GM12878 (cell line): ENCODE data around the gene TIAM1. TPM values are rescaled to one million over a fixed set of nuclear protein-coding genes. Genes with fewer than 3 reads are reported as not detected.

Experiments
- ATAC-seq: fragments of 200-7000 bp; cut with Tn5 transposase; 3 replicates; pipeline ENCODE4 v1.9.1; 2020; ENCODE audit warnings: mild to moderate bottlenecking, moderate library complexity
- BruUV-seq: library from RNA; stranded (reverse); fragments of 400-500 nt; replicated peaks from 2 replicates; lab custom pipeline; 2021; lab: Mats Ljungman, UMichigan
- CTCF ChIA-PET: fragments of 300-600 bp; sonication (Branson Sonifier 250); formaldehyde crosslinking; extraction: SDS; loops from one replicate; lab custom pipeline; 2021; ENCODE audit warnings: inconsistent platforms; lab: Yijun Ruan, JAX
- POLR2A ChIA-PET: fragments of 350-600 bp; formaldehyde crosslinking; extraction: SDS; loops from one replicate; lab custom pipeline; 2021; ENCODE audit warnings: inconsistent platforms; lab: Charles Lee
- RAD21 ChIA-PET: fragments of 300-600 bp; sonication (Branson Sonifier 250); formaldehyde crosslinking; loops from one replicate; lab custom pipeline; 2023; ENCODE audit warnings: antibody characterized with exemption; ENCODE audit not compliant: unreplicated experiment; lab: Charles Lee
- SMC1A ChIA-PET: fragments of 300-600 bp; sonication (Branson Sonifier 250); formaldehyde crosslinking; loops from one replicate; lab custom pipeline; 2023; ENCODE audit not compliant: unreplicated experiment, uncharacterized antibody; lab: Charles Lee
- DNase-seq: peaks from one replicate; pipeline ENCODE4 v3.0.0-alpha.2; 2011; ENCODE audit warnings: low read depth, low spot score
- FAIRE-seq: peaks from 3 replicates; lab custom pipeline; 2011; peaks lifted over from hg19 to GRCh38; lab: Jason Lieb, UNC
- H2AFZ ChIP-seq: 2 replicates; pipeline ENCODE4 v1.6.0; 2011; ENCODE audit warnings: low read depth, low read length, control low read depth; ENCODE audit not compliant: control insufficient read depth
- H3K27ac ChIP-seq: 2 replicates; pipeline ENCODE4 v1.5.1; 2011; ENCODE audit warnings: control low read depth; ENCODE audit not compliant: control insufficient read depth, insufficient read depth
- H3K27me3 ChIP-seq, 2 experiments: replicated peaks in 1 of 2; 2 replicates each; pipeline versions ENCODE4 v1.6.0 to v1.6.1; 2011; ENCODE audit warnings: low read length in 1 of 2; ENCODE audit not compliant: control insufficient read depth in 2 of 2, insufficient read depth in 2 of 2
- H3K36me3 ChIP-seq, 2 experiments: 2 replicates each; pipeline ENCODE4 v1.5.1; 2011; ENCODE audit warnings: low read length in 1 of 2; ENCODE audit not compliant: control insufficient read depth in 2 of 2, insufficient read depth in 2 of 2
- H3K4me1 ChIP-seq: 2 replicates; pipeline ENCODE4 v1.6.1; 2011; ENCODE audit warnings: mild to moderate bottlenecking, low read length, moderate library complexity, mixed read lengths; ENCODE audit not compliant: control insufficient read depth, insufficient read depth
- H3K4me2 ChIP-seq: 2 replicates; pipeline ENCODE4 v1.6.0; 2011; ENCODE audit warnings: control low read depth; ENCODE audit not compliant: control insufficient read depth, insufficient read depth
- H3K4me3 ChIP-seq: fragments of 200-600 bp; sonication (generic); 2 replicates; pipeline ENCODE4 v1.5.1; 2016
- H3K79me2 ChIP-seq: 2 replicates; pipeline ENCODE4 v1.6.0; 2011; ENCODE audit warnings: low read length; ENCODE audit not compliant: control insufficient read depth, insufficient read depth
- H3K9ac ChIP-seq: 2 replicates; pipeline ENCODE4 v1.8.0; 2011; ENCODE audit warnings: low read length, control low read depth, mixed read lengths; ENCODE audit not compliant: control insufficient read depth, insufficient read depth
- H3K9me3 ChIP-seq: replicated peaks from 3 replicates; pipeline ENCODE4 v1.5.1; 2011; ENCODE audit warnings: mild to moderate bottlenecking, low read length; ENCODE audit not compliant: control insufficient read depth, insufficient read depth
- H4K20me1 ChIP-seq: 2 replicates; pipeline ENCODE4 v1.6.0; 2011; ENCODE audit not compliant: control insufficient read depth, insufficient read depth
- IKZF2 ChIP-seq, 2 experiments: fragments of 450-650 bp; IDR thresholded peaks; 2 replicates each; pipeline ENCODE4 v1.6.1; 2017; ENCODE audit warnings: mild to moderate bottlenecking in 2 of 2, moderate library complexity in 2 of 2
- MTA2 ChIP-seq: fragments of 450-650 bp; IDR thresholded peaks from 2 replicates; pipeline ENCODE4 v1.6.1; 2016; ENCODE audit warnings: low read depth, mild to moderate bottlenecking, moderate library complexity
- RB1 ChIP-seq: fragments of 450-650 bp; formaldehyde crosslinking; IDR thresholded peaks from 2 replicates; pipeline ENCODE4 v1.6.1; 2017; ENCODE audit warnings: mild to moderate bottlenecking, borderline replicate concordance
- TAF1 ChIP-seq: IDR thresholded peaks from 2 replicates; pipeline ENCODE4 v1.6.1; 2011; ENCODE audit warnings: mild to moderate bottlenecking, low read depth, low read length, borderline replicate concordance
- TARDBP ChIP-seq: IDR thresholded peaks from 2 replicates; pipeline ENCODE4 v1.6.1; 2016; ENCODE audit warnings: borderline replicate concordance
- ZNF384 ChIP-seq: IDR thresholded peaks from 2 replicates; pipeline ENCODE4 v1.6.1; 2012; ENCODE audit warnings: low read depth, mild to moderate bottlenecking, low read length, improper control_type of control experiment, borderline replicate concordance
- ZNF622 ChIP-seq: fragments of 450-650 bp; IDR thresholded peaks from 2 replicates; pipeline ENCODE4 v1.6.1; 2017; ENCODE audit warnings: mild to moderate bottlenecking, inconsistent platforms
- WGBS: methylation state at CpG from one replicate; pipeline ENCODE4 v1.1.6; 2016; ENCODE audit warnings: low lambda C conversion rate; ENCODE audit not compliant: insufficient replicate concordance, insufficient coverage; ENCODE audit errors: missing lambda C conversion rate; 5-methylcytosine and 5-hydroxymethylcytosine counted together
- in situ Hi-C: fragments of 300-500 bp; cut with MboI; formaldehyde crosslinking; loops from 9 replicates; pipeline ENCODE4 v1.14.3; 2018; ENCODE audit warnings: mixed read lengths
- intact Hi-C: fragments of 100-400 bp; cut with micrococcal nuclease; formaldehyde crosslinking; loops from one replicate; pipeline ENCODE4 v1.14.2; 2022; ENCODE audit not compliant: unreplicated experiment
- polyA plus RNA-seq, 11 experiments: library from polyadenylated mRNA; depleted of rRNA in 4 of 11; unstranded in 6 of 11; stranded (reverse) in 5 of 11; fragments of >200 nt; fragmentation: Nextera tagmentation in 4 of 11; fragmentation: Illumina TruSeq in 1 of 11; extraction: Ambion mirVana in 4 of 11; extraction: Trizol in 1 of 11; gene quantifications; 1 replicate in 1 of 11; 2 replicates in 10 of 11; pipeline versions ENCODE4 v1.2.1 to v1.2.3, GENCODE V29; 2011 to 2016; ENCODE audit warnings: inconsistent platforms in 2 of 11, missing spikeins in 2 of 11, low read depth in 1 of 11
- total RNA-seq, 4 experiments: library from RNA; depleted of rRNA in 3 of 4; stranded (reverse); fragments of >200 nt in 3 of 4; fragmentation: Illumina TruSeq in 1 of 4; extraction: Trizol in 1 of 4; gene quantifications; 2 replicates each; pipeline versions ENCODE4 v1.2.1 to v1.2.3, GENCODE V29; 2013 to 2021
- TF ChIP-seq, protein P1 (sequence below): fragments of 450-650 bp; IDR thresholded peaks from 2 replicates; pipeline ENCODE4 v1.6.1; 2016; ENCODE audit warnings: mild to moderate bottlenecking
- TF ChIP-seq, protein P2 (sequence below): fragments of 450-650 bp; IDR thresholded peaks from 2 replicates; pipeline ENCODE4 v1.6.1; 2018; ENCODE audit warnings: mild to moderate bottlenecking, low read depth, moderate library complexity; ENCODE audit not compliant: partially characterized antibody

The TIAM1 gene
- total and polyA plus RNA-seq, 10 of the 15 experiments (the other 5 are each of a cell fraction or from before 2014, with no cell fraction given), result 0.31 to 35.9 (median 0.78) TPM

DNA sequence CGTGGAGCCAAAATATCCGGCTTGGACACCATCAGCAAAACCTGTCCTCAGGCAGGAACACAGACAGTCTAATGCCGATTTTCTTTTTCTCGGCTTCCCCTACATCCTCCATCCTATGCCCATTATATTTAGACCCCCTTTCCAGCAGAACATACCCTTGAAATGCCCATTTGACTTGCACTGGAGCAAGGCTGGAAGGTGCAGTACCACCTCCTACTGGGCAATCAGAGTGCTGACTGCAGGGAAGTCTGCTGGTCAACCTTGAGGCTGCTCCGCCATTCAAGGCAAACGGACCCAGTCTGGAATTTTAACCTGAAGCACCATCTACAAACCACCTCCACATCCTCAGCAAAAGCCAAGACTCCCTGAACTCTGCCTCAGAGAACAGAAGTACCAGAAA is 79.5 kb downstream of the TIAM1 start:
- Histone ChIP-seq H3K4me3 (no peak overlapping the region), H4K20me1 (no peaks in the 10 kb centered on the region), H3K9ac (no peak overlapping the region), H3K27ac (no peak overlapping the region), H3K4me1 (no peaks in the 10 kb centered on the region), H2AFZ (no peak overlapping the region), H3K36me3 (no peaks in the 10 kb centered on the region; a peak in 1 of 4 replicates), H3K4me2 (no peak overlapping the region), H3K27me3 (no peaks in the 10 kb centered on the region), H3K9me3 (no peaks in the 10 kb centered on the region; the same call in 2 of the 3 replicates), H3K79me2 (no peaks in the 10 kb centered on the region)
- intact Hi-C loops (no loop called here), in situ Hi-C loops (no loop called here)
- no TSS peak for BruUV-seq
- FAIRE-seq (no peak), DNase-seq (no peak), ATAC-seq (no peak)
- ChIA-PET SMC1A (no interaction called here), CTCF (no interaction called here), POLR2A (no interaction called here), RAD21 (no interaction called here)
- 49% methylated on average over 6 of the region's 6 CpGs for WGBS
- TF ChIP-seq ZNF622 (no peak), RB1 (no peak), TARDBP (no peak), ZNF384 (no peak), IKZF2 (IDR thresholded peaks at IDR 0.05) (no peak), TAF1 (no peak), MTA2 (no peak)
- TF ChIP-seq, protein P1, sequence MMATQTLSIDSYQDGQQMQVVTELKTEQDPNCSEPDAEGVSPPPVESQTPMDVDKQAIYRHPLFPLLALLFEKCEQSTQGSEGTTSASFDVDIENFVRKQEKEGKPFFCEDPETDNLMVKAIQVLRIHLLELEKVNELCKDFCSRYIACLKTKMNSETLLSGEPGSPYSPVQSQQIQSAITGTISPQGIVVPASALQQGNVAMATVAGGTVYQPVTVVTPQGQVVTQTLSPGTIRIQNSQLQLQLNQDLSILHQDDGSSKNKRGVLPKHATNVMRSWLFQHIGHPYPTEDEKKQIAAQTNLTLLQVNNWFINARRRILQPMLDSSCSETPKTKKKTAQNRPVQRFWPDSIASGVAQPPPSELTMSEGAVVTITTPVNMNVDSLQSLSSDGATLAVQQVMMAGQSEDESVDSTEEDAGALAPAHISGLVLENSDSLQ, result no peak
- TF ChIP-seq, protein P2, sequence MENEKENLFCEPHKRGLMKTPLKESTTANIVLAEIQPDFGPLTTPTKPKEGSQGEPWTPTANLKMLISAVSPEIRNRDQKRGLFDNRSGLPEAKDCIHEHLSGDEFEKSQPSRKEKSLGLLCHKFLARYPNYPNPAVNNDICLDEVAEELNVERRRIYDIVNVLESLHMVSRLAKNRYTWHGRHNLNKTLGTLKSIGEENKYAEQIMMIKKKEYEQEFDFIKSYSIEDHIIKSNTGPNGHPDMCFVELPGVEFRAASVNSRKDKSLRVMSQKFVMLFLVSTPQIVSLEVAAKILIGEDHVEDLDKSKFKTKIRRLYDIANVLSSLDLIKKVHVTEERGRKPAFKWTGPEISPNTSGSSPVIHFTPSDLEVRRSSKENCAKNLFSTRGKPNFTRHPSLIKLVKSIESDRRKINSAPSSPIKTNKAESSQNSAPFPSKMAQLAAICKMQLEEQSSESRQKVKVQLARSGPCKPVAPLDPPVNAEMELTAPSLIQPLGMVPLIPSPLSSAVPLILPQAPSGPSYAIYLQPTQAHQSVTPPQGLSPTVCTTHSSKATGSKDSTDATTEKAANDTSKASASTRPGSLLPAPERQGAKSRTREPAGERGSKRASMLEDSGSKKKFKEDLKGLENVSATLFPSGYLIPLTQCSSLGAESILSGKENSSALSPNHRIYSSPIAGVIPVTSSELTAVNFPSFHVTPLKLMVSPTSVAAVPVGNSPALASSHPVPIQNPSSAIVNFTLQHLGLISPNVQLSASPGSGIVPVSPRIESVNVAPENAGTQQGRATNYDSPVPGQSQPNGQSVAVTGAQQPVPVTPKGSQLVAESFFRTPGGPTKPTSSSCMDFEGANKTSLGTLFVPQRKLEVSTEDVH, result no peak
